Endothelial cell of hepatic sinusoid (primary cell): ENCODE results near the gene ADGRD1.
"Not testable (repeated sequence)": the region's sequence is repeated elsewhere in the genome, so short reads cannot be mapped to it uniquely, and the experiment has no call there.

Experiments
- in situ Hi-C: cut with HindIII; loops from 2 replicates; pipeline ENCODE4 v1.10.0; 2017; ENCODE audit warnings: low sequenced_read_pairs

The ADGRD1 gene

GRCh38 chr12:131113568-131114270, 160.0 kb downstream of the ADGRD1 start:
- in situ Hi-C loops: no loop called here

DNA sequence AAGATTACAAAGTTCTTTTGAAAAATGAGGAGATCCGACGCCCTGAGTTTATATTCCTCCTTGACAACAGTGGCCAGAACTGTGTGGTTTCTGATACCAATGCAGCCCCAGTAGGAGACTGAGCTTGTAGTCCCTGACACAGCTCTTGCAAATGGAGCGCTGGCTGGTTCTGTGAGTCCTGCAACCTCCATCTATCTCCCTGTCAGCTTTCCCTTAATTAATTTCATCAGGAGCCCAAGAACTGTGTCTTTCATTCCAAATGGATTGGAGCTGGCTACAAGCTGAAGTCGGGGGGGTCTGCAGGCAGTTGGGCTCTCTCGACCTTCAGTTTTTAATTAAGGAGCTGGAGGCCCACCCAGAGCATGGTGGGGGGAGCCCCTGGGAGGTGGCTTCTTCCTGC, 160.6 kb downstream of the ADGRD1 start:
- in situ Hi-C loops: no loop called here

- in situ Hi-C loops: no loop called here
Observed at GRCh38 chr12:131114942-131115584, 161.4 kb downstream of the ADGRD1 start.

- in situ Hi-C loops: no loop called here
Observed at GRCh38 chr12:131115766-131116467, 162.2 kb downstream of the ADGRD1 start.

DNA sequence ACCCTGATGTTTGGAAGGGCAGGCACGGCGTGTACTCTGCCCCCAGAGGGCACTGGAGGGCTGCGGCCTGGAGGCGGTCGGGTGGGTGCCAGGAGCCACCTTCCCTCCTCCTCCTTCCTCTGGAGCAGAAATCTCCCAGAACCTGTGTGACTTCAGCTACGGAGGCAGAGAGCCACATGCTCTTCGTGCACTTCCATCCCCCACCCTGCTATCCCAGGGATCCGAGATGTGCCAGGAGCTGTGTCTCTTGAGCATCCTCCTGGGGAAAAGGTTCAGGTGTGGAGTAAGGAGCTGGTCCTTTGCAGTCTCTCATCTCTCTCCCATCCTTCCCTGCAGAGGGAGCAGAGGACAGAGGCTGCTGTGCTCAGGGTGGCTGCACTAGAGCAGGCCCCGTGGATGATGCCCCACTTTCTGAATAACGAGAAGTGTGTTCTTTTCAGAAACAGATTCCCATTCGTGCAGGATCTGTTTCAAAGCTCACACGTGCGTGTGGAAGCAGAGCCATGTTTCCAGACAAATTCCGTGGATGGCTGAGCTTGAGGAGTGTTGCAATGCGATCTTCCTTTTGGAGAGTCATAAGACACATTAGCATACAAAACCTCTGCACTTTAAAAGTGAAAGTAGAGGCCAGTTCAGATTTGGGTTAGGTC, 162.9 kb downstream of the ADGRD1 start:
- in situ Hi-C loops: no loop called here

DNA sequence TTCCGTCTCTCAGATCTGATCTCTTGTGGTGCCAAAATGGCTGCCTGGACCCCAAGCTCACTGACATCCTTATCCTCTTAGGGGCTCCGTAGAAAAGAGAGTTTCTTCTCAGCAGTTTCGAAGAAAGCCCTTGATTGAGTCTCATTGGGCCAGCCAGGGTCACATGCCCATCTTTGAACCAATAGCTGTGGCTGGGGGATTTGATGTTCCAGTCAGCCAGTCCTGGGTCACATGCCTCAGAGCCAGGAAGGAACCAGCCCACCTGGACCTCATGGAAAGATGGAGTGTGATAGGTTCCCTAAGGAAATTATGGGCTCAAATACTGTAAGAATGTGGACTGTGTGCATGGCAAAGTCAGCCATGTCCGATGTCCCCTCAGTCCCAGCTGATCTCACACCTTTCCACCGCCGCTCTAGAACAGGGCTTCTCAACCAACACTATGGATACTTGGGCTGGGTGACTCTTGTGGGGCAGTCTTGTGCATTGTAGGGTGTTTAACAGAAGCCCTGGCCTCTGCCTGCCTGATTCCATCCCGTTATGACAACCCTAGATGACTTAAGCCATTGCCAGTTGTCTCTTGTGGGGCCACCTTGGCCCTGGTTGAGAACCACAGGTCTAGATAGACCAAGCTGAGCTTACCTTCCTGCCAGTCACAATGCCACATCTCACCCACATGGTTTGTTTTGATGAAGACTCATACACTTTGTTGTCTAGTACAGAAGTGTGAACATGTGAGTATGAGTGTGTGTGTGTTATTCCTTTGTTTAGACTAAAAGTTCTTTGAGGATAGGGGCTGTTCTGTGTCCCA, 163.9 kb downstream of the ADGRD1 start:
- in situ Hi-C loops: no loop called here

DNA sequence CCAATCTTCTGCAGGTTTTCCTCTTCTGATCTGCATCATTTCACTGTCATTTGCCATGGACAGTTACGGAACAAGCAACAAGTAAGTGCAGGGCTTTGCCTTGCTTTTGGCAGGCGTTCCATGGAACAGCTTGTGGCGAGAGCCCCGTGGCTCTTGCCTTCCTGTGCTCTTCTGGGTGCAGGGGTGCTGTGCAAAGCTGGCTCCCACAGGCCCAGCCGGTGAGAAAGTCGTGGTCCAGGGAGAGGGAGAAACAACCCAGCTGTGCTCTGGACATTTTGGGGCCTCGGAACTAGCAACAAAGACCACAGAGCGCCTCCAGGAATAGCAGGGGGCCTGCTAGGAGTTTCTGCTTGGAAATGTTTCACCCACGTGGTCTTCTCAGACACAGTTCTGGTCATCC, 164.7 kb downstream of the ADGRD1 start:
- in situ Hi-C loops: no loop called here

DNA sequence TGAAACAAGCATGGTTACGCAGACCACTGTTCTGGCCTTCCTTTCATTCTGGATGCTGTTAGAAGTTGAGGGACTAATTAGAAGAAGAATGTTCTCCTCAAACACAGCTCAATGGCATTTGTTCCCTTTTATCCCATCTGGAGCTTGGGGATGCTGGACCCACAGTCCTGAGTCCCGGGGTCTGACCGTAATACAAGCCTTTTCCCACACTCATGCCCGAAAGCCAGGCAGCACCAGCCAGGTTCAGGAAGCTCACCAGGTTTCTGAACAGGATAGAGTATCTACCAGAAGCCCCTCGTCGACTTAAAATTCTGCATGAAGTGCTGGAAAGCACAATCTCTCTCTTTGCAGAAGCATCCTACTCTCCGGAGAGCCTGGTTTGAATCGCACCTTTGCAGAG, 165.6 kb downstream of the ADGRD1 start:
- in situ Hi-C loops: not testable (repeated sequence)

- in situ Hi-C loops: no loop called here
Observed at GRCh38 chr12:131119936-131120335, 166.2 kb downstream of the ADGRD1 start.

- in situ Hi-C loops: no loop called here
Observed at GRCh38 chr12:131120831-131121271, 167.1 kb downstream of the ADGRD1 start.

GRCh38 chr12:131121705-131122405, 168.1 kb downstream of the ADGRD1 start:
- in situ Hi-C loops: no loop called here

- in situ Hi-C loops: no loop called here
Observed at GRCh38 chr12:131122631-131123030, 168.9 kb downstream of the ADGRD1 start.

- in situ Hi-C loops: no loop called here
Observed at GRCh38 chr12:131123817-131124216, 170.1 kb downstream of the ADGRD1 start.

DNA sequence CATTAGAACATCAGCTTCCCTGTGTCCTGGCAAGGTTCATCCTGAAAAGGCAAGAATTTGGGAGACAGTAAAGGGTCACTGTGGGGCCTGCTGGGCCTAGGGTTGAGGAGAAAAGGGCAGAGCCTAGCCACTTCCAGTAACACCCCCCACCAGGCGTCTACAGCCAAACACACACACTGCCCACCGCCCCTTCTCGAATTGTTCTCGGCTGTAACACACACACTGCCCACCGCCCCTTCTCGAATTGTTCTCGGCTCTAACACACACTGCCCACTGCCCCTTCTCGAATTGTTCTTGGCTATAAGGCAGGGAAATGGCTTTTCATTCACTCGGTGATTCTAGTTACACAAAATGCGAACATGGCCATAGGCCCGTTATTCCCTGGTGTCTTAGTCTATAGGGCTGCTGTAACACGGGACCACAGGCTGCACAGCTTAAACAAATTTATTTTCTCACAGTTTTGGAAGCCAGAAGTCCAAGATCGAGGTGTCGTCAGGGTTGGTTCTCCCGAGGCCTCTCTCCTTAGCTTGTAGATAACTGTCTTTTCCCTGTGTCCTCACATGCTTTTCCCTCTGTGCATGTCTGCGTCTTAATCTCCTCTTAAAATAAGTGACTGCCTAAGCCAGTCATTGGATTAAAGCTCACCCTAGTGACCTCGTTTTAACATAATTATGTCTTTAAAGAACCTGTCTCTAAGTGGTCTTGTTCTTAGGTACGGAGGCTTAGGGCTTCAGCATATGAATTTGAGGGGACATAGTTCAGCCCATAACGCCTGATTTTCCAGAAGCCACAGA, 171.0 kb downstream of the ADGRD1 start:
- in situ Hi-C loops: loop anchor here (25.0 kb wide), 1 partner anchor 488 kb away; no protein-coding TSS in a partner anchor

DNA sequence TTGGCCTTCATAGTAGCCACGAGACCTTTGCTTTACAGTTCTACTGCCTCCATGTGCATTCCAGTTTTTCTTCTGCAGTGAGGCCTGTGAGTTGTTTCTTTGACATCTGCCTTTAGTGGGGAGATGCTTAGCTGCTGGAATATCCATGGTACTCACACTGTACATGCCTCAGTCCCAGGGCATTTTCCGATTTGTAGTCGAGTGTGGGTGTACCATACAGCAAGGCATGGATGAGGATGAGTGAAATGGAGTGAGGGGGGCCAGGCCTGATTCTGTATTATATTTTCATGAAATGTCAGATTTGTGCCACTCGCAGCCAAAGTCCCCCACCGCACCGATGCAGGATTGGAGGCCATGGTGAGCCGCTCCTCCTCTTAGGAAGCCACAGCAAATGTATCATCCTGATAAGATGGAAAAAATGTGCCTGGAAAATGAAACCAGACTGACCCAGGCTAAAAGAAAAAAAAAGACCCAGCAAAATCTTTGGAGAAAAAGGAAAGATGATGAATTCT, 173.0 kb downstream of the ADGRD1 start:
- in situ Hi-C loops: loop anchor here (25.0 kb wide), 1 partner anchor 486 kb away; no protein-coding TSS in a partner anchor

DNA sequence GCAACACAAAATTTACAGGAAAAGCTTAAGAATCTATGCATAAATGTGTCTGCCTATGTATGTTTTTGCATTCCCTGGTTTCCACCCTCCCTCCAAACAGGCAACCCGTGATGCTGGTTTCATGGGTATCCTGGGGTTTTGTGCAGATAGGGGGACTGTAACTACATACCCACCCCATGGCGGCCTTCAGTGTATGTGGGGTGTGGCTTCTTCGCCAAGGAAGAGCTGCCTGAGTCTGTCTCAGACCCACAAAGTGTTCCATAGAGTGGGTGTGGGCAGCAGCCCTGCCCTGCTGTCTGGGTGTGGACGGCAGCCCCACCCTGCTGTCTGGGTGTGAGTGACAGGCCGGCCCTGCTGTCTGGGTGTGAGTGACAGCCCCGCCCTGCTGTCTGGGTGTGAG, 174.8 kb downstream of the ADGRD1 start:
- in situ Hi-C loops: loop anchor here (25.0 kb wide), 1 partner anchor 484 kb away; no protein-coding TSS in a partner anchor

DNA sequence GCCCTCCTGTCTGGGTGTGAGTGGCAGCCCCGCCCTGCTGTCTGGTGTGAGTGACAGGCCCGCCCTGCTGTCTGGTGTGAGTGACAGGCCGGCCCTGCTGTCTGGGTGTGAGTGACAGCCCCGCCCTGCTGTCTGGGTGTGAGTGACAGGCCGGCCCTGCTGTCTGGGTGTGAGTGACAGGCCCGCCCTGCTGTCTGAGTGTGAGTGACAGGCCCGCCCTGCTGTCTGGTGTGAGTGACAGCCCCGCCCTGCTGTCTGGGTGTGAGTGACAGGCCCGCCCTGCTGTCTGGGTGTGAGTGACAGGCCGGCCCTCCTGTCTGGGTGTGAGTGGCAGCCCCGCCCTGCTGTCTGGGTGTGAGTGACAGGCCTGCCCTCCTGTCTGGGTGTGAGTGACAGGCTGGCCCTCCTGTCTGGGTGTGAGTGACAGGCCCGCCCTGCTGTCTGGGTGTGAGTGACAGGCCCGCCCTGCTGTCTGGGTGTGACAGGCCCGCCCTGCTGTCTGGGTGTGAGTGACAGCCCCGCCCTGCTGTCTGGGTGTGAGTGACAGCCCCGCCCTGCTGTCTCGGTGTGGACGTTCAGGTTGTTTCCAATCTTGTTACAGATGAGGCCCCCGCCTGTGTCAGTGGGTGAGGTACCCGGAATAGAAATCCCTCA, 175.4 kb downstream of the ADGRD1 start:
- in situ Hi-C loops: loop anchor here (25.0 kb wide), 1 partner anchor 483 kb away; no protein-coding TSS in a partner anchor

DNA sequence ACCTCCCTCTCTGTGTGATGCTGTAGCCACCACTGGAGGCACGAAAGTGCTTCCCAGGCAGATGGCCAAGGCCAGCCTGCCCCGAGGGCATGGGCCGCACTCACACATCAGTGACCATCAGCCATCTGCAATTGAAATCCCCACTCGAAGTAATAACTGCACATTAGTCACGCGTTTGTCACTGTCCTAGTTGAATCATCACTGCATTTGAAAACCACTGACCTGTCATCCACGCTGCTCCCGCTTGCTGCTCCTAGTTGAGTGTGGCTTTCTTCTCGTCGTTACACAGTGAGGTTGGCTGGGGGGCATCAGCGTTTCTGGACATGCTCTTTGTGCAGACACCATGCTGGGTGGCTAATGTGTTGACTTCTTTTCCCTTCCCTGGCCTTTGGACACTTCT, 176.1 kb downstream of the ADGRD1 start:
- in situ Hi-C loops: loop anchor here (25.0 kb wide), 1 partner anchor 482 kb away; no protein-coding TSS in a partner anchor
